Liver (tissue), 9 donors: Measurements from ENCODE around the gene KNOP1. TPM values are rescaled to one million over a fixed set of nuclear protein-coding genes. Genes with fewer than 3 reads are reported as not detected.

Experiments used
- DNase-seq: peaks from one replicate; pipeline ENCODE4 v3.0.0-alpha.2; 2017; ENCODE audit warnings: low spot score
- H3K27ac ChIP-seq, 2 donors: one replicate each; pipeline ENCODE4 v1.7.0; 2013; ENCODE audit warnings: inconsistent platforms in 2 of 2, low read length in 2 of 2, control low read depth in 1 of 2, low read depth in 1 of 2, mild to moderate bottlenecking in 1 of 2
- H3K27me3 ChIP-seq, 4 donors: one replicate each; pipeline versions ENCODE4 v1.6.1 to v1.7.0; 2013; ENCODE audit warnings: low read length in 3 of 4, inconsistent platforms in 1 of 4, mild to moderate bottlenecking in 1 of 4, moderate library complexity in 1 of 4; ENCODE audit not compliant: control insufficient read depth in 4 of 4, insufficient read depth in 4 of 4
- H3K36me3 ChIP-seq, 4 donors: one replicate each; pipeline versions ENCODE4 v1.6.1 to v1.7.0; 2013; ENCODE audit warnings: low read length in 3 of 4, mild to moderate bottlenecking in 3 of 4, low read depth in 1 of 4, moderate library complexity in 1 of 4; ENCODE audit not compliant: control insufficient read depth in 4 of 4, insufficient read depth in 3 of 4
- H3K4me1 ChIP-seq, 4 donors: one replicate each; pipeline versions ENCODE4 v1.6.1 to v1.7.0; 2013; ENCODE audit warnings: low read length in 3 of 4, mild to moderate bottlenecking in 3 of 4, moderate library complexity in 1 of 4; ENCODE audit not compliant: control insufficient read depth in 4 of 4, insufficient read depth in 4 of 4
- H3K4me3 ChIP-seq, 3 donors: one replicate each; pipeline versions ENCODE4 v1.6.1 to v1.7.0; 2013; ENCODE audit warnings: low read length in 3 of 3, control low read depth in 1 of 3, low read depth in 1 of 3, mild to moderate bottlenecking in 1 of 3
- H3K9ac ChIP-seq, 2 donors: one replicate each; pipeline ENCODE4 v1.7.0; 2013; ENCODE audit warnings: low read length in 2 of 2, mild to moderate bottlenecking in 2 of 2, moderate library complexity in 2 of 2, control low read depth in 1 of 2, low read depth in 1 of 2
- H3K9me3 ChIP-seq, 4 donors: one replicate each; pipeline versions ENCODE4 v1.6.1 to v1.7.0; 2013; ENCODE audit warnings: low read length in 3 of 4; ENCODE audit not compliant: control insufficient read depth in 4 of 4
- CTCF ChIP-seq: fragments of 150-350 bp; IDR thresholded peaks from 2 replicates; pipeline ENCODE4 v1.5.1; 2017; ENCODE audit warnings: improper control_type of control experiment, low read depth, low read length; ENCODE audit not compliant: missing input control
- EGR1 ChIP-seq, 2 donors: IDR thresholded peaks; 2 replicates each; pipeline ENCODE4 v1.6.1; 2016 to 2018; ENCODE audit warnings: antibody characterized with exemption in 2 of 2, low read depth in 2 of 2
- FOXA2 ChIP-seq: IDR thresholded peaks from 2 replicates; pipeline ENCODE4 v1.6.1; 2016; ENCODE audit warnings: antibody characterized with exemption
- GABPA ChIP-seq, 2 donors: IDR thresholded peaks in 1 of 2; conservative IDR thresholded peaks in 1 of 2; 2 replicates each; pipeline ENCODE4 v1.6.1; 2016; ENCODE audit warnings: antibody characterized with exemption in 2 of 2, mild to moderate bottlenecking in 1 of 2, moderate library complexity in 1 of 2
- HNF4A ChIP-seq, 2 donors: conservative IDR thresholded peaks; 2 replicates each; pipeline ENCODE4 v1.6.1; 2016; ENCODE audit warnings: antibody characterized with exemption in 2 of 2, mild to moderate bottlenecking in 2 of 2
- HNF4G ChIP-seq: IDR thresholded peaks from 2 replicates; pipeline ENCODE4 v1.6.1; 2016; ENCODE audit warnings: antibody characterized with exemption
- JUND ChIP-seq, 2 donors: IDR thresholded peaks; 2 replicates each; pipeline ENCODE4 v1.6.1; 2016; ENCODE audit warnings: antibody characterized with exemption in 2 of 2
- NR2F2 ChIP-seq: IDR thresholded peaks from 2 replicates; pipeline ENCODE4 v1.6.1; 2016; ENCODE audit warnings: antibody characterized with exemption
- RAD21 ChIP-seq, 2 donors: IDR thresholded peaks; 2 replicates each; pipeline ENCODE4 v1.6.1; 2016; ENCODE audit warnings: antibody characterized with exemption in 2 of 2, mild to moderate bottlenecking in 2 of 2
- RXRA ChIP-seq, 2 donors: IDR thresholded peaks; 2 replicates each; pipeline ENCODE4 v1.6.1; 2017 to 2018; ENCODE audit warnings: antibody characterized with exemption in 2 of 2, mild to moderate bottlenecking in 1 of 2
- SP1 ChIP-seq: IDR thresholded peaks from 2 replicates; pipeline ENCODE4 v1.6.1; 2018; ENCODE audit warnings: antibody characterized with exemption, mild to moderate bottlenecking
- TAF1 ChIP-seq: conservative IDR thresholded peaks from 2 replicates; pipeline ENCODE4 v1.6.1; 2016; ENCODE audit warnings: antibody characterized with exemption, mild to moderate bottlenecking
- WGBS: extraction: QIAGEN DNeasy Blood & Tissue Kit; methylation state at CpG from one replicate; pipeline ENCODE4 v1.1.7; 2013; 5-methylcytosine and 5-hydroxymethylcytosine counted together
- polyA plus RNA-seq, 2 donors: library from polyadenylated mRNA; stranded (reverse) in 1 of 2; unstranded in 1 of 2; fragments of 200-250 nt in 1 of 2; fragments of >200 nt in 1 of 2; fragmentation: Nextera tagmentation in 1 of 2; extraction: Ambion mirVana in 1 of 2; gene quantifications; one replicate each; pipeline versions ENCODE4 v1.2.1 to v1.2.3, GENCODE V29; 2013 to 2015
- total RNA-seq, 2 donors: library from RNA; depleted of rRNA; stranded (reverse); fragments of >200 nt; gene quantifications; one replicate each; pipeline ENCODE4 v1.2.3, GENCODE V29; 2014
- TF ChIP-seq, protein P1 (sequence below): IDR thresholded peaks from 2 replicates; pipeline ENCODE4 v1.6.1; 2016; ENCODE audit warnings: antibody characterized with exemption
- donor health status: healthy.
- donor health status: healthy.
- donor health status: healthy.
- donor health status: healthy.
- donor health status: healthy.

Gene KNOP1
- total and polyA plus RNA-seq, 4 donors: 4.1 to 6.7 (median 5.7) TPM

DNA sequence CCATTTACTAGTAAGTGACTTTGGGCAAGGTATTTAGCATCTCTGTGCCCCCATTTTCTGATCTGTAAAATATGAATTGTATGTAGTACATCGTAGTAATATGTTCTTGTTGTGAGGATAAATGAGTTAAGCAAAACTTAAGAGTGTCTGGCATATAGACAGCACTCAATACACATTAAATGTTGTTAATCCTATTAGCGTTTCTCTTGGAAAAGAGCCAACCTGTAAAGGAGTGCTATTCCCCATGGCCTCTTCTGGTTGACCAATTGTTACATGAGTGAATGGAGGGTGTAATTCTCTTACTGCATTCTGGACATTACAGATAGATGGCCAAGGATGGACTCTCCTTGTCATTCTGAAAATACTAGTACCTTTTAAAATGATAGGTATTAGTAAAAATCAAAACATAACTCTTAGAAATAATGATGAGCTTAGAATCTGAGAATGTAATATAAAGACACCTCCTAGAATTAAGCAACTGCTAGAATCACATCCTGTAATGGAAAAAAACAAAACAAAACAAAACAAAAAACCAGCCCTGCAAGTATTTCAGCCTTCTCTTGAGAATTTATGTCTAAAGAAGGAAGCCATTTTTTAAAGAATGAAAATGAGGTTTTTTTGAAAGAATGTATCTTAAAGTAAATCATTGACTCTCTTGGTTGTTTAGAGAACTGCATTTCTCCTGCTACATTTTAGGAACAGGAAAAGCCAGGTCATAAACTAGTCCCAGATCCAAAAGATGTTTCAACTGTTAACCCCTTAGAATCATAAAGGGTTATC lies 30.6 kb upstream of the KNOP1 start:
- 64% methylated on average over 2 of the region's 2 CpGs for WGBS
- Histone ChIP-seq H3K9ac (no peak overlapping the region), H3K4me1 (peaks cover 0 to 3% (median 0%) of the 10 kb centered on the region in 4 donors)

GRCh38 chr16:19746561-19746960 lies 28.5 kb upstream of the KNOP1 start:
- no peak overlapping the region for H3K27ac ChIP-seq
- WGBS: 73% methylated on average over 4 of the region's 4 CpGs

More for the DNA sequence above, 30.6 kb upstream of the KNOP1 start:
- no peaks in the 10 kb centered on the region for H3K9me3 ChIP-seq
- no peak overlapping the region for H3K4me3 ChIP-seq
- no peak for DNase-seq
- H3K27me3 ChIP-seq: no peaks in the 10 kb centered on the region
- TF ChIP-seq EGR1 (IDR thresholded peaks at IDR 0.05; ENCODE audit: low read depth in 2 of 2): no peak
- H3K36me3 ChIP-seq: peaks cover 0 to 1% (median 0%) of the 10 kb centered on the region in 4 donors
- H3K27ac ChIP-seq: no peak overlapping the region

GRCh38 chr16:19745286-19746010 lies 27.4 kb upstream of the KNOP1 start:
- Histone ChIP-seq H3K36me3 (no peaks in the 10 kb centered on the region), H3K27ac (no peak overlapping the region), H3K27me3 (no peaks in the 10 kb centered on the region), H3K9me3 (no peaks in the 10 kb centered on the region), H3K4me3 (no peak overlapping the region), H3K4me1 (peaks cover 2 to 12% (median 5%) of the 10 kb centered on the region in 4 donors), H3K9ac (no peak overlapping the region)
- 92% methylated on average over 9 of the region's 9 CpGs for WGBS
- no peak for DNase-seq
- no peak for TF ChIP-seq RAD21 (IDR thresholded peaks at IDR 0.05)
- TF ChIP-seq FOXA2: no peak
- no peak for TF ChIP-seq JUND (IDR thresholded peaks at IDR 0.05)
- no peak for TF ChIP-seq HNF4A (conservative IDR thresholded peaks at IDR 0.05)

More at GRCh38 chr16:19746561-19746960, 28.5 kb upstream of the KNOP1 start:
- H3K9me3 ChIP-seq: no peaks in the 10 kb centered on the region
- no peaks in the 10 kb centered on the region for H3K36me3 ChIP-seq
- no peak overlapping the region for H3K4me3 ChIP-seq
- H3K9ac ChIP-seq: no peak overlapping the region
- no peaks in the 10 kb centered on the region for H3K27me3 ChIP-seq
- H3K4me1 ChIP-seq: peaks cover 2 to 12% (median 5%) of the 10 kb centered on the region in 4 donors
- TF ChIP-seq CTCF (no peak), NR2F2 (peak; percentile 13)
- no peak for DNase-seq

GRCh38 chr16:19744670-19745069 lies 26.6 kb upstream of the KNOP1 start:
- Histone ChIP-seq H3K36me3 (no peaks in the 10 kb centered on the region), H3K27me3 (no peaks in the 10 kb centered on the region), H3K9me3 (no peaks in the 10 kb centered on the region), H3K9ac (no peak overlapping the region), H3K4me3 (no peak overlapping the region), H3K4me1 (peaks cover 2 to 12% (median 5%) of the 10 kb centered on the region in 4 donors), H3K27ac (no peak overlapping the region)
- DNase-seq: no peak
- WGBS: 68% methylated on average over 3 of the region's 3 CpGs
- TF ChIP-seq CTCF (no peak), RAD21 (IDR thresholded peaks at IDR 0.05) (no peak), TAF1 (no peak), GABPA (IDR thresholded peaks at IDR 0.05 in 1 of 2, conservative IDR thresholded peaks at IDR 0.05 in 1 of 2) (no peak), SP1 (no peak), HNF4G (no peak), RXRA (IDR thresholded peaks at IDR 0.05) (no peak)
- TF ChIP-seq, protein P1, sequence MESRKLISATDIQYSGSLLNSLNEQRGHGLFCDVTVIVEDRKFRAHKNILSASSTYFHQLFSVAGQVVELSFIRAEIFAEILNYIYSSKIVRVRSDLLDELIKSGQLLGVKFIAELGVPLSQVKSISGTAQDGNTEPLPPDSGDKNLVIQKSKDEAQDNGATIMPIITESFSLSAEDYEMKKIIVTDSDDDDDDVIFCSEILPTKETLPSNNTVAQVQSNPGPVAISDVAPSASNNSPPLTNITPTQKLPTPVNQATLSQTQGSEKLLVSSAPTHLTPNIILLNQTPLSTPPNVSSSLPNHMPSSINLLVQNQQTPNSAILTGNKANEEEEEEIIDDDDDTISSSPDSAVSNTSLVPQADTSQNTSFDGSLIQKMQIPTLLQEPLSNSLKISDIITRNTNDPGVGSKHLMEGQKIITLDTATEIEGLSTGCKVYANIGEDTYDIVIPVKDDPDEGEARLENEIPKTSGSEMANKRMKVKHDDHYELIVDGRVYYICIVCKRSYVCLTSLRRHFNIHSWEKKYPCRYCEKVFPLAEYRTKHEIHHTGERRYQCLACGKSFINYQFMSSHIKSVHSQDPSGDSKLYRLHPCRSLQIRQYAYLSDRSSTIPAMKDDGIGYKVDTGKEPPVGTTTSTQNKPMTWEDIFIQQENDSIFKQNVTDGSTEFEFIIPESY: no peak
